GM12878 (cell line): ENCODE results near the gene ENPP6. TPM values are rescaled to one million over a fixed set of nuclear protein-coding genes. Genes with fewer than 3 reads are reported as not detected.
A peak's percentile ranks its signal among the peaks of the same experiment; 100 is the strongest.

Experiments used
- ATAC-seq: fragments of 200-7000 bp; cut with Tn5 transposase; 3 replicates; pipeline ENCODE4 v1.9.1; 2020; ENCODE audit warnings: mild to moderate bottlenecking, moderate library complexity
- BruUV-seq: library from RNA; stranded (reverse); fragments of 400-500 nt; replicated peaks from 2 replicates; lab custom pipeline; 2021; lab: Mats Ljungman, UMichigan
- CTCF ChIA-PET: fragments of 300-600 bp; sonication (Branson Sonifier 250); formaldehyde crosslinking; extraction: SDS; loops from one replicate; lab custom pipeline; 2021; ENCODE audit warnings: inconsistent platforms; lab: Yijun Ruan, JAX
- POLR2A ChIA-PET: fragments of 350-600 bp; formaldehyde crosslinking; extraction: SDS; loops from one replicate; lab custom pipeline; 2021; ENCODE audit warnings: inconsistent platforms; lab: Charles Lee
- RAD21 ChIA-PET: fragments of 300-600 bp; sonication (Branson Sonifier 250); formaldehyde crosslinking; loops from one replicate; lab custom pipeline; 2023; ENCODE audit warnings: antibody characterized with exemption; ENCODE audit not compliant: unreplicated experiment; lab: Charles Lee
- SMC1A ChIA-PET: fragments of 300-600 bp; sonication (Branson Sonifier 250); formaldehyde crosslinking; loops from one replicate; lab custom pipeline; 2023; ENCODE audit not compliant: unreplicated experiment, uncharacterized antibody; lab: Charles Lee
- DNase-seq: peaks from one replicate; pipeline ENCODE4 v3.0.0-alpha.2; 2011; ENCODE audit warnings: low read depth, low spot score
- FAIRE-seq: peaks from 3 replicates; lab custom pipeline; 2011; peaks lifted over from hg19 to GRCh38; lab: Jason Lieb, UNC
- H2AFZ ChIP-seq: 2 replicates; pipeline ENCODE4 v1.6.0; 2011; ENCODE audit warnings: low read depth, low read length, control low read depth; ENCODE audit not compliant: control insufficient read depth
- H3K27ac ChIP-seq: 2 replicates; pipeline ENCODE4 v1.5.1; 2011; ENCODE audit warnings: control low read depth; ENCODE audit not compliant: control insufficient read depth, insufficient read depth
- H3K27me3 ChIP-seq, 2 experiments: replicated peaks in 1 of 2; 2 replicates each; pipeline versions ENCODE4 v1.6.0 to v1.6.1; 2011; ENCODE audit warnings: low read length in 1 of 2; ENCODE audit not compliant: control insufficient read depth in 2 of 2, insufficient read depth in 2 of 2
- H3K36me3 ChIP-seq, 2 experiments: 2 replicates each; pipeline ENCODE4 v1.5.1; 2011; ENCODE audit warnings: low read length in 1 of 2; ENCODE audit not compliant: control insufficient read depth in 2 of 2, insufficient read depth in 2 of 2
- H3K4me1 ChIP-seq: 2 replicates; pipeline ENCODE4 v1.6.1; 2011; ENCODE audit warnings: mild to moderate bottlenecking, low read length, moderate library complexity, mixed read lengths; ENCODE audit not compliant: control insufficient read depth, insufficient read depth
- H3K4me2 ChIP-seq: 2 replicates; pipeline ENCODE4 v1.6.0; 2011; ENCODE audit warnings: control low read depth; ENCODE audit not compliant: control insufficient read depth, insufficient read depth
- H3K4me3 ChIP-seq: fragments of 200-600 bp; sonication (generic); 2 replicates; pipeline ENCODE4 v1.5.1; 2016
- H3K79me2 ChIP-seq: 2 replicates; pipeline ENCODE4 v1.6.0; 2011; ENCODE audit warnings: low read length; ENCODE audit not compliant: control insufficient read depth, insufficient read depth
- H3K9ac ChIP-seq: 2 replicates; pipeline ENCODE4 v1.8.0; 2011; ENCODE audit warnings: low read length, control low read depth, mixed read lengths; ENCODE audit not compliant: control insufficient read depth, insufficient read depth
- H3K9me3 ChIP-seq: replicated peaks from 3 replicates; pipeline ENCODE4 v1.5.1; 2011; ENCODE audit warnings: mild to moderate bottlenecking, low read length; ENCODE audit not compliant: control insufficient read depth, insufficient read depth
- H4K20me1 ChIP-seq: 2 replicates; pipeline ENCODE4 v1.6.0; 2011; ENCODE audit not compliant: control insufficient read depth, insufficient read depth
- CREM ChIP-seq: IDR thresholded peaks from 2 replicates; pipeline ENCODE4 v1.6.1; 2014; ENCODE audit warnings: antibody characterized with exemption, low read depth
- EP300 ChIP-seq, 2 experiments: fragments of 150-350 bp in 1 of 2; IDR thresholded peaks; 2 replicates each; pipeline ENCODE4 v1.6.1; 2011 to 2012; ENCODE audit warnings: low read depth in 2 of 2, low read length in 2 of 2, borderline replicate concordance in 1 of 2, improper control_type of control experiment in 1 of 2, inconsistent platforms in 1 of 2; ENCODE audit not compliant: control insufficient read depth in 1 of 2
- IKZF1 ChIP-seq: fragments of 450-650 bp; conservative IDR thresholded peaks from 2 replicates; pipeline ENCODE4 v1.6.1; 2017; ENCODE audit warnings: antibody characterized with exemption, mild to moderate bottlenecking
- KAT2A ChIP-seq: conservative IDR thresholded peaks from 2 replicates; pipeline ENCODE4 v1.6.1; 2011; ENCODE audit warnings: low read depth, low read length; ENCODE audit not compliant: control insufficient read depth
- MTA3 ChIP-seq: IDR thresholded peaks from 2 replicates; pipeline ENCODE4 v1.6.1; 2012; ENCODE audit warnings: low read length, inconsistent platforms, borderline replicate concordance
- PRDM15 ChIP-seq: fragments of 450-650 bp; formaldehyde crosslinking; IDR thresholded peaks from 2 replicates; pipeline ENCODE4 v1.4.0; 2020; ENCODE audit warnings: mild to moderate bottlenecking, moderate library complexity
- SIN3A ChIP-seq: IDR thresholded peaks from 2 replicates; pipeline ENCODE4 v1.6.1; 2012; ENCODE audit warnings: low read depth, low read length, improper control_type of control experiment
- TAF1 ChIP-seq: IDR thresholded peaks from 2 replicates; pipeline ENCODE4 v1.6.1; 2011; ENCODE audit warnings: mild to moderate bottlenecking, low read depth, low read length, borderline replicate concordance
- WGBS: methylation state at CpG from one replicate; pipeline ENCODE4 v1.1.6; 2016; ENCODE audit warnings: low lambda C conversion rate; ENCODE audit not compliant: insufficient replicate concordance, insufficient coverage; ENCODE audit errors: missing lambda C conversion rate; 5-methylcytosine and 5-hydroxymethylcytosine counted together
- in situ Hi-C: fragments of 300-500 bp; cut with MboI; formaldehyde crosslinking; loops from 9 replicates; pipeline ENCODE4 v1.14.3; 2018; ENCODE audit warnings: mixed read lengths
- intact Hi-C: fragments of 100-400 bp; cut with micrococcal nuclease; formaldehyde crosslinking; loops from one replicate; pipeline ENCODE4 v1.14.2; 2022; ENCODE audit not compliant: unreplicated experiment
- polyA plus RNA-seq, 11 experiments: library from polyadenylated mRNA; depleted of rRNA in 4 of 11; unstranded in 6 of 11; stranded (reverse) in 5 of 11; fragments of >200 nt; fragmentation: Nextera tagmentation in 4 of 11; fragmentation: Illumina TruSeq in 1 of 11; extraction: Ambion mirVana in 4 of 11; extraction: Trizol in 1 of 11; gene quantifications; 1 replicate in 1 of 11; 2 replicates in 10 of 11; pipeline versions ENCODE4 v1.2.1 to v1.2.3, GENCODE V29; 2011 to 2016; ENCODE audit warnings: inconsistent platforms in 2 of 11, missing spikeins in 2 of 11, low read depth in 1 of 11
- total RNA-seq, 4 experiments: library from RNA; depleted of rRNA in 3 of 4; stranded (reverse); fragments of >200 nt in 3 of 4; fragmentation: Illumina TruSeq in 1 of 4; extraction: Trizol in 1 of 4; gene quantifications; 2 replicates each; pipeline versions ENCODE4 v1.2.1 to v1.2.3, GENCODE V29; 2013 to 2021
- TF ChIP-seq, protein P1 (sequence below): fragments of 150-350 bp; IDR thresholded peaks from 2 replicates; pipeline ENCODE4 v1.6.1; 2016; ENCODE audit warnings: low read depth, low read length

ENPP6 gene
- total and polyA plus RNA-seq, 10 of the 15 experiments (the other 5 are each of a cell fraction or from before 2014, with no cell fraction given): 0.04 to 1.0 (median 0.44) TPM; not detected in 1

DNA sequence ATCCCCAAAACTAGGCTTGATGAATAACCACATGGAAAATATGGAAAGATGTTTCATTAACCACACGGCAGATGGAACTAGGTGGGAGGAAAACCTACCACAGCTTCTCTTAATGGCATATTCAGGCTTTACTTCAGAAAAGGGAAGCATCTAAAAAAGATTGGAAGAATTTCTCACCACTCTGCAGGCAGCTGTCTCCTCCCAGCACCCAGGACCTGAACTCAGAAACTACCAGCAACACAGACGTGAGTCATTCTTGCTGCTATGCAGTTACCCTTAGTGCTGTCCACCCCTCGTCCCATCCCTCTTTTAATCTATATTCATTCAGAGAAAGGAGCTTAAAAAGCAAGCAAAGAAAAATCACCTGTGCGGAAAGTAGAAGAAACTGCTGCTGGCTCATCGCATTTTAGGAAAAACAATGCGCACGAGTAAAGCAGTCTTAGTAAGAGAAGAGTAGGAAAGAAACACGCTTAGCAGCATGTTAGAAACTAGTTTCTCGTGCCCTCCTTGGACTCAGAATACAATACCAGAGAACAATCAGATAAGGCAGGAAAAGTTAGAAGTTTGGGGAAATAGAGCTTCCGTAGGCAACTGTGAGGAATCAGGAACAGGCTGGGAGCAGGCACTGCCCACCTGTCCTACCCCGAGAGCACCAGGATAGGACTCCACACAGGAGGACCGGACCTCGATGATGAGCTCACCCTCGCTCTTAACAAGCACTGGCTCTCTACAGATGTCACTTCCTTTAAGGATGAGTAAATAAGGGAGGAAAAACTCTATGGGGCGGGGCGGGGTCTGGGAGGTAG, 48.1 kb upstream of the ENPP6 start:
- H3K4me1 ChIP-seq: peaks cover 50% of the 10 kb centered on the region
- POLR2A ChIA-PET: interaction anchor here (0.5 to 9.7 kb wide), 23 partner anchors 9 to 548 kb away, joined by 3 to 250 read pairs (median 6); partner anchors contain the start of genes CENPU and IRF2
- no peak for DNase-seq
- H3K79me2 ChIP-seq: peaks cover 40% of the 10 kb centered on the region
- H3K27ac ChIP-seq: peak overlapping the region; percentile 95
- SMC1A ChIA-PET: interaction anchor here (0.7 to 17.1 kb wide), 32 partner anchors 8 to 538 kb away, joined by 3 to 428 read pairs (median 9); partner anchors contain the start of gene IRF2
- H3K4me3 ChIP-seq: peak overlapping the region; percentile 74
- 0% methylated on average over 16 of the region's 16 CpGs for whole genome bisulfite sequencing
- CTCF ChIA-PET: interaction anchor here (0.7 to 16.4 kb wide), 32 partner anchors 8 to 1041 kb away, joined by 3 to 348 read pairs (median 6); partner anchors contain the start of gene CENPU
- RAD21 ChIA-PET: interaction anchor here (0.8 to 9.4 kb wide), 30 partner anchors 9 to 549 kb away, joined by 3 to 367 read pairs (median 20); partner anchors contain the start of genes CASP3, CENPU, IRF2 and PRIMPOL
- no peak for FAIRE-seq
- TSS peak; percentile 83 for BruUV-seq
- no peaks in the 10 kb centered on the region for H3K27me3 ChIP-seq
- intact Hi-C loops: loop anchor here (1.0 to 5.0 kb wide), 5 partner anchors 87 to 1042 kb away; partner anchors contain the start of genes CASP3, CENPU and PRIMPOL
- ATAC-seq: peak; percentile 27
- H4K20me1 ChIP-seq: no peaks in the 10 kb centered on the region
- H3K9me3 ChIP-seq: no peaks in the 10 kb centered on the region
- in situ Hi-C loops: no loop called here
- H3K36me3 ChIP-seq: no peaks in the 10 kb centered on the region; a peak in 1 of 4 replicates
- no peak overlapping the region for H2AFZ ChIP-seq
- H3K4me2 ChIP-seq: peak overlapping the region; percentile 92
- peak overlapping the region; percentile 94 for H3K9ac ChIP-seq
- TF ChIP-seq SIN3A (no peak), TAF1 (peak; percentile 52; the same call in 1 of the 2 replicates), EP300 (IDR thresholded peaks at IDR 0.05; ENCODE audit: borderline replicate concordance in 1 of 2, control insufficient read depth in 1 of 2, low read depth in 2 of 2, low read length in 2 of 2) (0 out of 4 replicates have a peak, but pooled peaks of 1 of the 2 experiments have one; percentile 4), IKZF1 (peak; percentile 48), PRDM15 (CRISPR knock-in tag) (no peak), CREM (peak; percentile 60; the same call in 1 of the 2 replicates), KAT2A (no peak), MTA3 (no peak; the same call in 1 of the 2 replicates)
- TF ChIP-seq, protein P1, sequence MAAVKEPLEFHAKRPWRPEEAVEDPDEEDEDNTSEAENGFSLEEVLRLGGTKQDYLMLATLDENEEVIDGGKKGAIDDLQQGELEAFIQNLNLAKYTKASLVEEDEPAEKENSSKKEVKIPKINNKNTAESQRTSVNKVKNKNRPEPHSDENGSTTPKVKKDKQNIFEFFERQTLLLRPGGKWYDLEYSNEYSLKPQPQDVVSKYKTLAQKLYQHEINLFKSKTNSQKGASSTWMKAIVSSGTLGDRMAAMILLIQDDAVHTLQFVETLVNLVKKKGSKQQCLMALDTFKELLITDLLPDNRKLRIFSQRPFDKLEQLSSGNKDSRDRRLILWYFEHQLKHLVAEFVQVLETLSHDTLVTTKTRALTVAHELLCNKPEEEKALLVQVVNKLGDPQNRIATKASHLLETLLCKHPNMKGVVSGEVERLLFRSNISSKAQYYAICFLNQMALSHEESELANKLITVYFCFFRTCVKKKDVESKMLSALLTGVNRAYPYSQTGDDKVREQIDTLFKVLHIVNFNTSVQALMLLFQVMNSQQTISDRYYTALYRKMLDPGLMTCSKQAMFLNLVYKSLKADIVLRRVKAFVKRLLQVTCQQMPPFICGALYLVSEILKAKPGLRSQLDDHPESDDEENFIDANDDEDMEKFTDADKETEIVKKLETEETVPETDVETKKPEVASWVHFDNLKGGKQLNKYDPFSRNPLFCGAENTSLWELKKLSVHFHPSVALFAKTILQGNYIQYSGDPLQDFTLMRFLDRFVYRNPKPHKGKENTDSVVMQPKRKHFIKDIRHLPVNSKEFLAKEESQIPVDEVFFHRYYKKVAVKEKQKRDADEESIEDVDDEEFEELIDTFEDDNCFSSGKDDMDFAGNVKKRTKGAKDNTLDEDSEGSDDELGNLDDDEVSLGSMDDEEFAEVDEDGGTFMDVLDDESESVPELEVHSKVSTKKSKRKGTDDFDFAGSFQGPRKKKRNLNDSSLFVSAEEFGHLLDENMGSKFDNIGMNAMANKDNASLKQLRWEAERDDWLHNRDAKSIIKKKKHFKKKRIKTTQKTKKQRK: no peak
